AG09319 (cell line): ENCODE data around the gene PSMA6.

Experiments
- DNase-seq: peaks from one replicate; pipeline ENCODE4 v3.0.0-alpha.2; 2010; ENCODE audit warnings: low read depth; ENCODE audit errors: extremely low read depth
- CTCF ChIP-seq: IDR thresholded peaks from 2 replicates; pipeline ENCODE4 v1.5.1; 2011; ENCODE audit warnings: low read depth, mild to moderate bottlenecking, inconsistent platforms, low read length, moderate library complexity

The PSMA6 gene

GRCh38 chr14:35303149-35303935 is 11.2 kb downstream of the PSMA6 start:
- no peak for DNase-seq
- no peak for TF ChIP-seq CTCF

DNA sequence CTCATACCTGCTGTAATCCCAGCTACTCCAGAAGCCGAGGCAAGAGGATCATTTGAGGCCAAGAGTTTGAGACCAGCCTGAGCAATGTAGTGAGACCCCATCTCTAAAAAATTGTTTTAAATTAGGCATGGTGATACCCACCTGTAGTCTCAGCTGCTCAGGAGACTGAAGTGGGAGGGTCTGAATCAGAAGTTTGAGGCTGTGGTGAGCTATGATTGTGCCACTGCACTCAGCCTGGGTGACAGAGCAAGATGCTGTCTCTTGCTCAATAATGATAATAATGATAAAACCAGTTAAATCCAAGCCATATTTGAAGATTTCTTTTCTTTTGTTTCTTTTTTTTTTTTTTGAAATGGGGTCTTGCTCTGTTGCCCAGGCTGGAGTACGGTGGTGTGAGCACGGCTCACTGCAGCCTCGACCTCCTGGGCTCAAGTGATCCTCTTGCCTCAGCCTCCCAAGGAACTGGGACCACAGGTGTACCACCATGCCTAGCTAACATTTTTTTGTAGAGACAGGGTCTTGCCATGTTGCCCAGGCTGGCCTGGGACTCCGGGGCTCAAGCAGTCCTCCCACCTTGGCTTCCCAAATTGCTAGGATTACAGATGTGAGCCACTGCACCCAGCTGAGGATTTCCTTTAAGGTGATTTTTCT is 12.8 kb downstream of the PSMA6 start:
- no peak for DNase-seq
- no peak for TF ChIP-seq CTCF

DNA sequence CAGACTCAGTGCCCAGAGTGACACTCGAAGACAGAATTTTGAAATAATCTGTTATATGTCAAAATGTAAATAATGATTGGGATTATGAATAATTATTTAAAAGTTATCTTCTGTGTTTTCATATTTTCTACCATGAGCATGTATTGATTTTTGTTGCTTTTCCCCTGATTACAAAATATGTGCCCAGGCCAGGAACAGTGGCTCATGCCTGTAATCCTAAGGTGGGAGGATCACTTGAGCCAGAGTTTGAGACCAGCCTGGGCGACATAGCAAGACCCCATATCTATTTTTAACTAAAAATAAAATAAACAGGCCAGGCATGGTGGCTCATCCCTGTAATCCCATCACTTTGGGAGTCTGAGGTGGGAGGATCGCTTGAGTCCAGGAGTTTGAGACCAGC is 13.5 kb downstream of the PSMA6 start:
- no peak for DNase-seq
- TF ChIP-seq CTCF, result no peak

GRCh38 chr14:35306114-35306513 is 13.9 kb downstream of the PSMA6 start:
- DNase-seq, result no peak
- TF ChIP-seq CTCF, result no peak

- DNase-seq, result no peak
- TF ChIP-seq CTCF, result no peak
Measured at GRCh38 chr14:35317820-35318219, 25.6 kb downstream of the PSMA6 start.

DNA sequence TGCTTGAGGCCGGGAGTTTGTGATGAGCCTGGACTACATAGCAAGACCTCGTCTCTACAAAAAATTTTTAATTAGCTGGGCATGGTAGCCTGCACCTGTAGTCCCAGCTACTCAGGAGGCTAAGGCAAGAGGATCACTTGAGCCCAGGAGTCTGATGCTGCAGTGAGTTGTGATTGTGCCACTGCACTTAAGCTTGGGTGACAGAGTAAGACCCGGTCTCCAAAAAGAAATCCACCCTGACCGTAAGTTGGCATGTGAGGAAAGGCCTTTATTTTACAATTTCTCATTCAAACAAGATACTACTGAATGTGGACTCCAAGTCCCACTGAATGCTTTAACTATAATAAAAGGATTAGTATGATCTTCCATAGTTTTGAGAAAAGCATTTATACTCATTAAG is 27.3 kb downstream of the PSMA6 start:
- no peak for DNase-seq
- no peak for TF ChIP-seq CTCF

DNA sequence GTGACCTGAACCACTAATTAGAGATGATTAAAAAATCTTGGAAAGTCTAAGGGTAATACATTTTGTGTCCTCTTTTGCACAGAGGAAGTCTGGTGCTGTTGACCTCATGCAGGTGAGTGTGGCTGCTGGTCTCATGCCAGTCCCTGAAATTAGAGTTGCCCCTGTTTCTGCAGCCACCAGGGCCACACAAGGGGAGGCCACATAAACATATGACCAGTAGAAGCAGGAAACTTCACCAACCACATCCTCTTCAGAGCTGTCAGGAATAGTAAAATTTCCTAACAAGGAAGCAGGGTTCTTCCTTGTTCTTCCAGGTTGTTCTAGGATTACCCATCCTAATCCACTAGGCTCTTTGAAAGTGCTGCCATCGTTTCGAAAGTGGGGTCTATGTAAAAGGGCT is 28.3 kb downstream of the PSMA6 start:
- no peak for TF ChIP-seq CTCF
- no peak for DNase-seq
